ENCODE results near the gene KRT39. TPM values are rescaled to one million over a fixed set of nuclear protein-coding genes. Genes with fewer than 3 reads are reported as not detected.

The KRT39 gene
- total and polyA plus RNA-seq, 10 of the 15 experiments (the other 5 are each of a cell fraction or from before 2014, with no cell fraction given) = not detected

DNA sequence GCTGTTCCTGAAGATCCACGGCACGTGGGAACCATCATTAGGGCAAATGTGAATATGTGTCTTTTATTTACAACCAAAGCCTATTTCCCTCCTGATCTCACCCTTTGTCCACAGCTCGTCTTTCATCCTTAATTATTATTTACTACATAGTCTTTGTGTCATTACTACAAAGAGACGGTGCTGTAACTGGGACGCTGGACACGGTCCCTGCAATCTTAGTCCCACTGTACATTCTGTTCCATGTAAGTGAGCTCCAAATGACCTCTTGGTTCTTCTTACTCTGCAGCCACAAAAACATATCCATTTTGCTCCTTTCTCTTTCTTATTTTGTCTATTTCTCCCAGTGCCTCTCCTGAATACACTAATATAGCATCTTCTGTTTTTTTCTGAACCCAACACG, 16.6 kb downstream of the KRT39 start (continued):
- TF ChIP-seq, protein P1, sequence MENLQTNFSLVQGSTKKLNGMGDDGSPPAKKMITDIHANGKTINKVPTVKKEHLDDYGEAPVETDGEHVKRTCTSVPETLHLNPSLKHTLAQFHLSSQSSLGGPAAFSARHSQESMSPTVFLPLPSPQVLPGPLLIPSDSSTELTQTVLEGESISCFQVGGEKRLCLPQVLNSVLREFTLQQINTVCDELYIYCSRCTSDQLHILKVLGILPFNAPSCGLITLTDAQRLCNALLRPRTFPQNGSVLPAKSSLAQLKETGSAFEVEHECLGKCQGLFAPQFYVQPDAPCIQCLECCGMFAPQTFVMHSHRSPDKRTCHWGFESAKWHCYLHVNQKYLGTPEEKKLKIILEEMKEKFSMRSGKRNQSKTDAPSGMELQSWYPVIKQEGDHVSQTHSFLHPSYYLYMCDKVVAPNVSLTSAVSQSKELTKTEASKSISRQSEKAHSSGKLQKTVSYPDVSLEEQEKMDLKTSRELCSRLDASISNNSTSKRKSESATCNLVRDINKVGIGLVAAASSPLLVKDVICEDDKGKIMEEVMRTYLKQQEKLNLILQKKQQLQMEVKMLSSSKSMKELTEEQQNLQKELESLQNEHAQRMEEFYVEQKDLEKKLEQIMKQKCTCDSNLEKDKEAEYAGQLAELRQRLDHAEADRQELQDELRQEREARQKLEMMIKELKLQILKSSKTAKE (IDR thresholded peaks at IDR 0.05; ENCODE audit: low read depth, poor library complexity, severe bottlenecking) = no peak
- TF ChIP-seq RUNX3 (IDR thresholded peaks at IDR 0.05; ENCODE audit: low read length) (no peak), TCF12 (IDR thresholded peaks at IDR 0.05; ENCODE audit: low read depth, low read length) (no peak), SPI1 (IDR thresholded peaks at IDR 0.05; ENCODE audit: borderline replicate concordance, insufficient read depth, low read depth, low read length) (no peak), POLR2AphosphoS2 (IDR thresholded peaks at IDR 0.05; ENCODE audit: low read depth, low read length) (no peak), PAX8 (IDR thresholded peaks at IDR 0.05) (no peak), ZNF274 (IDR thresholded peaks at IDR 0.05; ENCODE audit: insufficient read depth, insufficient read length) (no peak), POLR2AphosphoS5 (IDR thresholded peaks at IDR 0.05; ENCODE audit: low read length) (no peak)
- TF ChIP-seq, protein P2, sequence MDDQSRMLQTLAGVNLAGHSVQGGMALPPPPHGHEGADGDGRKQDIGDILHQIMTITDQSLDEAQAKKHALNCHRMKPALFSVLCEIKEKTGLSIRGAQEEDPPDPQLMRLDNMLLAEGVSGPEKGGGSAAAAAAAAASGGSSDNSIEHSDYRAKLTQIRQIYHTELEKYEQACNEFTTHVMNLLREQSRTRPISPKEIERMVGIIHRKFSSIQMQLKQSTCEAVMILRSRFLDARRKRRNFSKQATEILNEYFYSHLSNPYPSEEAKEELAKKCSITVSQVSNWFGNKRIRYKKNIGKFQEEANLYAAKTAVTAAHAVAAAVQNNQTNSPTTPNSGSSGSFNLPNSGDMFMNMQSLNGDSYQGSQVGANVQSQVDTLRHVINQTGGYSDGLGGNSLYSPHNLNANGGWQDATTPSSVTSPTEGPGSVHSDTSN (IDR thresholded peaks at IDR 0.05; ENCODE audit: insufficient replicate concordance, low read depth, low read length) = no peak
- TF ChIP-seq, protein P3, sequence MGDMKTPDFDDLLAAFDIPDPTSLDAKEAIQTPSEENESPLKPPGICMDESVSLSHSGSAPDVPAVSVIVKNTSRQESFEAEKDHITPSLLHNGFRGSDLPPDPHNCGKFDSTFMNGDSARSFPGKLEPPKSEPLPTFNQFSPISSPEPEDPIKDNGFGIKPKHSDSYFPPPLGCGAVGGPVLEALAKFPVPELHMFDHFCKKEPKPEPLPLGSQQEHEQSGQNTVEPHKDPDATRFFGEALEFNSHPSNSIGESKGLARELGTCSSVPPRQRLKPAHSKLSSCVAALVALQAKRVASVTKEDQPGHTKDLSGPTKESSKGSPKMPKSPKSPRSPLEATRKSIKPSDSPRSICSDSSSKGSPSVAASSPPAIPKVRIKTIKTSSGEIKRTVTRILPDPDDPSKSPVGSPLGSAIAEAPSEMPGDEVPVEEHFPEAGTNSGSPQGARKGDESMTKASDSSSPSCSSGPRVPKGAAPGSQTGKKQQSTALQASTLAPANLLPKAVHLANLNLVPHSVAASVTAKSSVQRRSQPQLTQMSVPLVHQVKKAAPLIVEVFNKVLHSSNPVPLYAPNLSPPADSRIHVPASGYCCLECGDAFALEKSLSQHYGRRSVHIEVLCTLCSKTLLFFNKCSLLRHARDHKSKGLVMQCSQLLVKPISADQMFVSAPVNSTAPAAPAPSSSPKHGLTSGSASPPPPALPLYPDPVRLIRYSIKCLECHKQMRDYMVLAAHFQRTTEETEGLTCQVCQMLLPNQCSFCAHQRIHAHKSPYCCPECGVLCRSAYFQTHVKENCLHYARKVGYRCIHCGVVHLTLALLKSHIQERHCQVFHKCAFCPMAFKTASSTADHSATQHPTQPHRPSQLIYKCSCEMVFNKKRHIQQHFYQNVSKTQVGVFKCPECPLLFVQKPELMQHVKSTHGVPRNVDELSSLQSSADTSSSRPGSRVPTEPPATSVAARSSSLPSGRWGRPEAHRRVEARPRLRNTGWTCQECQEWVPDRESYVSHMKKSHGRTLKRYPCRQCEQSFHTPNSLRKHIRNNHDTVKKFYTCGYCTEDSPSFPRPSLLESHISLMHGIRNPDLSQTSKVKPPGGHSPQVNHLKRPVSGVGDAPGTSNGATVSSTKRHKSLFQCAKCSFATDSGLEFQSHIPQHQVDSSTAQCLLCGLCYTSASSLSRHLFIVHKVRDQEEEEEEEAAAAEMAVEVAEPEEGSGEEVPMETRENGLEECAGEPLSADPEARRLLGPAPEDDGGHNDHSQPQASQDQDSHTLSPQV (IDR thresholded peaks at IDR 0.05) = no peak
- TF ChIP-seq, protein P4, sequence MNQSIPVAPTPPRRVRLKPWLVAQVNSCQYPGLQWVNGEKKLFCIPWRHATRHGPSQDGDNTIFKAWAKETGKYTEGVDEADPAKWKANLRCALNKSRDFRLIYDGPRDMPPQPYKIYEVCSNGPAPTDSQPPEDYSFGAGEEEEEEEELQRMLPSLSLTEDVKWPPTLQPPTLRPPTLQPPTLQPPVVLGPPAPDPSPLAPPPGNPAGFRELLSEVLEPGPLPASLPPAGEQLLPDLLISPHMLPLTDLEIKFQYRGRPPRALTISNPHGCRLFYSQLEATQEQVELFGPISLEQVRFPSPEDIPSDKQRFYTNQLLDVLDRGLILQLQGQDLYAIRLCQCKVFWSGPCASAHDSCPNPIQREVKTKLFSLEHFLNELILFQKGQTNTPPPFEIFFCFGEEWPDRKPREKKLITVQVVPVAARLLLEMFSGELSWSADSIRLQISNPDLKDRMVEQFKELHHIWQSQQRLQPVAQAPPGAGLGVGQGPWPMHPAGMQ (IDR thresholded peaks at IDR 0.05; ENCODE audit: borderline replicate concordance) = no peak

Data from GM12878 (cell line).